WTC11 (cell line): ENCODE data around the gene MADD. TPM values are rescaled to one million over a fixed set of nuclear protein-coding genes. Genes with fewer than 3 reads are reported as not detected.
A peak's percentile ranks its signal among the peaks of the same experiment; 100 is the strongest.

Source experiments
- ATAC-seq: fragments of 200-7000 bp; cut with Tn5 transposase; 2 replicates; pipeline ENCODE4 v1.10.0; 2021; ENCODE audit warnings: mild to moderate bottlenecking, moderate library complexity
- CTCF ChIA-PET: fragments of 300-600 bp; sonication (Branson Sonifier 250); formaldehyde crosslinking; loops from one replicate; lab custom pipeline; 2021; ENCODE audit warnings: antibody characterized with exemption; lab: Charles Lee
- POLR2A ChIA-PET: fragments of 350-600 bp; sonication (Branson Sonifier 250); formaldehyde crosslinking; loops from one replicate; lab custom pipeline; 2021; ENCODE audit warnings: antibody characterized with exemption; lab: Charles Lee
- DNase-seq: peaks from one replicate; pipeline ENCODE4 v3.0.0; 2021; ENCODE audit warnings: low spot score
- H3K27ac Mint-ChIP-seq: 2 replicates; pipeline ENCODE4 v1.8.0; 2021; ENCODE audit warnings: mixed read lengths
- H3K27me3 Mint-ChIP-seq: 2 replicates; pipeline ENCODE4 v1.8.0; 2021; ENCODE audit warnings: low read depth, mild to moderate bottlenecking, moderate library complexity, mixed read lengths
- H3K36me3 Mint-ChIP-seq: 2 replicates; pipeline ENCODE4 v1.8.0; 2021; ENCODE audit warnings: mixed read lengths
- H3K4me1 Mint-ChIP-seq: 2 replicates; pipeline ENCODE4 v1.8.0; 2022; ENCODE audit warnings: mixed read lengths
- H3K4me3 Mint-ChIP-seq: 2 replicates; pipeline ENCODE4 v1.8.0; 2021; ENCODE audit warnings: mild to moderate bottlenecking, moderate library complexity, mixed read lengths
- H3K9me3 Mint-ChIP-seq: 2 replicates; pipeline ENCODE4 v1.8.0; 2021; ENCODE audit warnings: mixed read lengths
- ATF2 ChIP-seq: sonication (generic); formaldehyde crosslinking; IDR thresholded peaks from 2 replicates; pipeline ENCODE4 v1.8.1; 2022; ENCODE audit warnings: low read depth, missing genetic modification reagents, borderline replicate concordance
- CBFB ChIP-seq: sonication (generic); formaldehyde crosslinking; IDR thresholded peaks from 2 replicates; pipeline ENCODE4 v1.8.1; 2022; ENCODE audit warnings: mild to moderate bottlenecking, low read depth, missing genetic modification reagents
- CREB1 ChIP-seq: sonication (generic); formaldehyde crosslinking; IDR thresholded peaks from 2 replicates; pipeline ENCODE4 v1.8.0; 2023; ENCODE audit warnings: mild to moderate bottlenecking, missing genetic modification reagents
- CREM ChIP-seq: sonication (generic); formaldehyde crosslinking; IDR thresholded peaks from 2 replicates; pipeline ENCODE4 v1.8.1; 2022; ENCODE audit warnings: mild to moderate bottlenecking, missing genetic modification reagents, moderate library complexity
- EMX1 ChIP-seq: fragments of 250-450 bp; sonication (Bioruptor Pico); IDR thresholded peaks from 2 replicates; pipeline ENCODE4 v1.8.0; 2021; ENCODE audit warnings: mild to moderate bottlenecking
- ESRRA ChIP-seq: sonication (generic); formaldehyde crosslinking; IDR thresholded peaks from 2 replicates; pipeline ENCODE4 v1.8.1; 2022; ENCODE audit warnings: mild to moderate bottlenecking, missing genetic modification reagents, borderline replicate concordance
- ETV6 ChIP-seq: sonication (generic); formaldehyde crosslinking; IDR thresholded peaks from 2 replicates; pipeline ENCODE4 v1.8.1; 2022; ENCODE audit warnings: mild to moderate bottlenecking, missing genetic modification reagents
- HMGA2 ChIP-seq: fragments of 250-450 bp; sonication (Bioruptor Pico); IDR thresholded peaks from 2 replicates; pipeline ENCODE4 v1.4.0; 2021; ENCODE audit warnings: mild to moderate bottlenecking, moderate library complexity
- HMGXB4 ChIP-seq: sonication (generic); formaldehyde crosslinking; IDR thresholded peaks from 2 replicates; pipeline ENCODE4 v1.8.1; 2023; ENCODE audit warnings: mild to moderate bottlenecking, moderate library complexity, missing genetic modification reagents
- MLX ChIP-seq: sonication (generic); formaldehyde crosslinking; IDR thresholded peaks from 2 replicates; pipeline ENCODE4 v1.8.1; 2023; ENCODE audit warnings: mild to moderate bottlenecking, missing genetic modification reagents, moderate library complexity
- MXD4 ChIP-seq: fragments of 250-450 bp; sonication (Bioruptor Pico); IDR thresholded peaks from 2 replicates; pipeline ENCODE4 v1.8.0; 2021; ENCODE audit warnings: mild to moderate bottlenecking, moderate library complexity, borderline replicate concordance
- OVOL2 ChIP-seq: fragments of 250-450 bp; sonication (Bioruptor Pico); IDR thresholded peaks from 2 replicates; pipeline ENCODE4 v1.9.0; 2021; ENCODE audit warnings: mild to moderate bottlenecking, borderline replicate concordance
- SP1 ChIP-seq: sonication (generic); formaldehyde crosslinking; conservative IDR thresholded peaks from 2 replicates; pipeline ENCODE4 v1.8.1; 2022; ENCODE audit warnings: missing genetic modification reagents
- TEAD1 ChIP-seq: sonication (generic); formaldehyde crosslinking; IDR thresholded peaks from 2 replicates; pipeline ENCODE4 v1.8.0; 2022; ENCODE audit warnings: mild to moderate bottlenecking, missing genetic modification reagents
- TEAD4 ChIP-seq: sonication (generic); formaldehyde crosslinking; IDR thresholded peaks from 2 replicates; pipeline ENCODE4 v1.8.0; 2022; ENCODE audit warnings: mild to moderate bottlenecking, missing genetic modification reagents
- USF1 ChIP-seq: sonication (generic); formaldehyde crosslinking; IDR thresholded peaks from 2 replicates; pipeline ENCODE4 v1.8.0; 2022; ENCODE audit warnings: mild to moderate bottlenecking, missing genetic modification reagents
- ZNF281 ChIP-seq: sonication (generic); formaldehyde crosslinking; IDR thresholded peaks from 2 replicates; pipeline ENCODE4 v1.8.0; 2023; ENCODE audit warnings: mild to moderate bottlenecking, missing genetic modification reagents
- ZNF396 ChIP-seq: fragments of 250-450 bp; sonication (Bioruptor Pico); IDR thresholded peaks from 2 replicates; pipeline ENCODE4 v1.8.0; 2021; ENCODE audit warnings: mild to moderate bottlenecking, moderate library complexity, borderline replicate concordance
- total RNA-seq: library from RNA; stranded (reverse); gene quantifications from 3 replicates; pipeline ENCODE4 v1.2.3, GENCODE V29; 2021

MADD gene
- total RNA-seq, 1 experiment from 2014 or later = 47.5 TPM

GRCh38 chr11:47269002-47269828 lies 718 bp upstream of the MADD start (continued):
- TF ChIP-seq CREB1 (CRISPR knock-in tag) (peak; percentile 51; the same call in 1 of the 2 replicates), ESRRA (CRISPR knock-in tag) (no peak), EMX1 (CRISPR knock-in tag) (no peak), ETV6 (CRISPR knock-in tag) (0 out of 2 replicates have a peak, but pooled peaks have one; percentile 66), SP1 (peak; percentile 55), TEAD1 (CRISPR knock-in tag) (peak; percentile 81; the same call in 1 of the 2 replicates), MLX (CRISPR knock-in tag) (no peak), MXD4 (no peak), CBFB (CRISPR knock-in tag) (no peak), ZNF281 (no peak)

GRCh38 chr11:47270331-47271271 lies 668 bp downstream of the MADD start:
- peaks cover 39% of the 10 kb centered on the region for H3K4me1 Mint-ChIP-seq
- CTCF ChIA-PET = interaction anchor here (0.7 to 2.6 kb wide), 6 partner anchors 12 to 110 kb away, joined by 3 to 34 read pairs (median 4); partner anchors contain the start of genes ACP2 and NR1H3

GRCh38 chr11:47271328-47271727 lies 1.4 kb downstream of the MADD start:
- TF ChIP-seq CREM (CRISPR knock-in tag) = no peak
- TF ChIP-seq USF1 (CRISPR knock-in tag) = no peak
- TF ChIP-seq TEAD4 (CRISPR knock-in tag) = no peak
- TF ChIP-seq ATF2 = no peak
- TF ChIP-seq HMGA2 (CRISPR knock-in tag) = no peak
- TF ChIP-seq OVOL2 (CRISPR knock-in tag) = no peak
- DNase-seq (no peak), ATAC-seq (no peak)
- Mint-ChIP-seq H3K36me3 (peaks cover 20% of the 10 kb centered on the region), H3K27me3 (no peaks in the 10 kb centered on the region), H3K4me3 (peak overlapping the region; percentile 75), H3K9me3 (no peaks in the 10 kb centered on the region), H3K27ac (no peak overlapping the region), H3K4me1 (peaks cover 39% of the 10 kb centered on the region)
- CTCF ChIA-PET = interaction anchor here (0.6 to 2.6 kb wide), 7 partner anchors 12 to 189 kb away, joined by 3 to 34 read pairs (median 3); partner anchors contain the start of genes ACP2 and NR1H3
- POLR2A ChIA-PET = interaction anchor here (0.6 to 0.8 kb wide), 3 partner anchors 14 to 33 kb away, joined by 3 to 7 read pairs (median 4); partner anchors contain the start of gene NR1H3

More at GRCh38 chr11:47270331-47271271, 668 bp downstream of the MADD start:
- Mint-ChIP-seq H3K9me3 (no peaks in the 10 kb centered on the region), H3K36me3 (peaks cover 13% of the 10 kb centered on the region), H3K27me3 (no peaks in the 10 kb centered on the region), H3K27ac (peak overlapping the region; percentile 76), H3K4me3 (peak overlapping the region; percentile 75)
- POLR2A ChIA-PET = interaction anchor here (0.6 to 1.2 kb wide), 4 partner anchors 13 to 34 kb away, joined by 3 to 7 read pairs (median 4); partner anchors contain the start of genes ACP2 and NR1H3
- ATAC-seq (peak; percentile 1; the same call in 1 of the 2 replicates), DNase-seq (no peak)
- TF ChIP-seq HMGXB4 = 0 out of 2 replicates have a peak, but pooled peaks have one; percentile 24
- no peak for TF ChIP-seq HMGA2 (CRISPR knock-in tag)
- TF ChIP-seq ZNF396 (CRISPR knock-in tag) = no peak
